ENCODE data around the gene ZNHIT6.

DNA sequence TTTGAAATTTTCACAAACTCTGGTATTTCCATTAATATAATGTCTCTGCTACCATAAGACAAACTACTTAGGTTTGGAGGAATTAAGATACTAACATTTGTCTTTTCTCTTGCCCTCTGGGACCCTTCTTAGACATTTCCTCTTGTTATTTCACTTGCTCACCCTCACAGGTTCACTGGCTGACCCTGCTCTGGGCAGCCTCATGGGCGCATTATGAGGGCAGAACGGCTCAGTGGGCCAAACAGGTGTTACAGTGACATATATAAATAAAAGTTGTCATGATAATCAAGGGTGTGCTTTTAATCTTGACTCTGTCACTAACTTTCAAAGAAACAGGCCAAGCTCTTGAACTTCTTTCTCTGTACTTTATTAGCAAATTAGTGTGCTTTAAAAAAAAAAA is 46.5 kb downstream of the ZNHIT6 start:
- TF ChIP-seq POLR2A (IDR thresholded peaks at IDR 0.05): no peak
- TF ChIP-seq, protein P1, sequence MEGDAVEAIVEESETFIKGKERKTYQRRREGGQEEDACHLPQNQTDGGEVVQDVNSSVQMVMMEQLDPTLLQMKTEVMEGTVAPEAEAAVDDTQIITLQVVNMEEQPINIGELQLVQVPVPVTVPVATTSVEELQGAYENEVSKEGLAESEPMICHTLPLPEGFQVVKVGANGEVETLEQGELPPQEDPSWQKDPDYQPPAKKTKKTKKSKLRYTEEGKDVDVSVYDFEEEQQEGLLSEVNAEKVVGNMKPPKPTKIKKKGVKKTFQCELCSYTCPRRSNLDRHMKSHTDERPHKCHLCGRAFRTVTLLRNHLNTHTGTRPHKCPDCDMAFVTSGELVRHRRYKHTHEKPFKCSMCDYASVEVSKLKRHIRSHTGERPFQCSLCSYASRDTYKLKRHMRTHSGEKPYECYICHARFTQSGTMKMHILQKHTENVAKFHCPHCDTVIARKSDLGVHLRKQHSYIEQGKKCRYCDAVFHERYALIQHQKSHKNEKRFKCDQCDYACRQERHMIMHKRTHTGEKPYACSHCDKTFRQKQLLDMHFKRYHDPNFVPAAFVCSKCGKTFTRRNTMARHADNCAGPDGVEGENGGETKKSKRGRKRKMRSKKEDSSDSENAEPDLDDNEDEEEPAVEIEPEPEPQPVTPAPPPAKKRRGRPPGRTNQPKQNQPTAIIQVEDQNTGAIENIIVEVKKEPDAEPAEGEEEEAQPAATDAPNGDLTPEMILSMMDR (IDR thresholded peaks at IDR 0.05 in 4 of 5, conservative IDR thresholded peaks at IDR 0.05 in 1 of 5): no peak

Data from gastrocnemius medialis (tissue), 4 donors.